CD4-positive, alpha-beta memory T cell (primary cell): ENCODE results near the gene PTH1R. TPM values are rescaled to one million over a fixed set of nuclear protein-coding genes. Genes with fewer than 3 reads are reported as not detected.

Experiments used
- CTCF ChIA-PET: fragments of 350-600 bp; sonication (Branson Sonifier 250); formaldehyde crosslinking; loops from one replicate; lab custom pipeline; 2021; ENCODE audit warnings: inconsistent platforms; ENCODE audit not compliant: partially characterized antibody; lab: Charles Lee
- POLR2A ChIA-PET: fragments of 350-600 bp; sonication (Branson Sonifier 250); formaldehyde crosslinking; loops from one replicate; lab custom pipeline; 2021; ENCODE audit not compliant: partially characterized antibody; lab: Charles Lee
- DNase-seq, 5 donors: peaks; one replicate each; pipeline versions ENCODE4 v3.0.0 to v3.0.0-alpha.2; 2020 to 2022; ENCODE audit warnings: mixed read lengths in 1 of 5
- H3K27ac ChIP-seq: one replicate; pipeline ENCODE4 v1.7.0; 2013; ENCODE audit warnings: low read depth, low read length
- H3K27me3 ChIP-seq: 2 replicates; pipeline ENCODE4 v1.7.0; 2013; ENCODE audit warnings: mild to moderate bottlenecking, low read length, moderate library complexity; ENCODE audit not compliant: insufficient read depth
- H3K36me3 ChIP-seq: 2 replicates; pipeline ENCODE4 v1.7.0; 2013; ENCODE audit warnings: mild to moderate bottlenecking, low read length, moderate library complexity; ENCODE audit not compliant: insufficient read depth
- H3K4me1 ChIP-seq: 2 replicates; pipeline ENCODE4 v1.7.0; 2013; ENCODE audit warnings: mild to moderate bottlenecking, low read length, moderate library complexity; ENCODE audit not compliant: insufficient read depth
- H3K4me3 ChIP-seq, 2 donors: one replicate each; pipeline ENCODE4 v1.7.0; 2013; ENCODE audit warnings: low read length in 2 of 2, mild to moderate bottlenecking in 1 of 2
- H3K9me3 ChIP-seq, 2 donors: one replicate each; pipeline ENCODE4 v1.7.0; 2013; ENCODE audit warnings: low read length in 2 of 2, control low read depth in 1 of 2; ENCODE audit not compliant: control insufficient read depth in 1 of 2
- H3K27ac Mint-ChIP-seq, 7 donors: one replicate each; pipeline ENCODE4 v1.8.0; 2020 to 2021; ENCODE audit warnings: mixed read lengths in 7 of 7, mild to moderate bottlenecking in 6 of 7, inconsistent platforms in 3 of 7, moderate library complexity in 3 of 7
- H3K27me3 Mint-ChIP-seq, 2 donors: one replicate each; pipeline ENCODE4 v1.8.0; 2020 to 2021; ENCODE audit warnings: mixed read lengths in 2 of 2
- H3K36me3 Mint-ChIP-seq, 2 donors: one replicate each; pipeline ENCODE4 v1.8.0; 2020 to 2021; ENCODE audit warnings: mixed read lengths in 2 of 2, inconsistent platforms in 1 of 2, mild to moderate bottlenecking in 1 of 2
- H3K4me1 Mint-ChIP-seq, 4 donors: one replicate each; pipeline ENCODE4 v1.8.0; 2020 to 2021; ENCODE audit warnings: mixed read lengths in 4 of 4, mild to moderate bottlenecking in 1 of 4
- H3K4me3 Mint-ChIP-seq, 8 donors: one replicate each; pipeline ENCODE4 v1.8.0; 2020 to 2021; ENCODE audit warnings: mixed read lengths in 8 of 8, mild to moderate bottlenecking in 7 of 8, moderate library complexity in 6 of 8, inconsistent platforms in 3 of 8
- H3K9me3 Mint-ChIP-seq, 8 donors: one replicate each; pipeline ENCODE4 v1.8.0; 2020 to 2021; ENCODE audit warnings: mixed read lengths in 8 of 8, mild to moderate bottlenecking in 5 of 8, inconsistent platforms in 3 of 8, moderate library complexity in 1 of 8
- intact Hi-C: fragments of 100-400 bp; cut with micrococcal nuclease; formaldehyde crosslinking; loops from one replicate; pipeline ENCODE4 v1.15.1; 2023
- polyA plus RNA-seq, 2 donors: library from polyadenylated mRNA; unstranded; fragments of 300-500 nt; fragmentation: Illumina TruSeq; gene quantifications; one replicate each; pipeline ENCODE4 v1.2.3, GENCODE V29; 2021
- total RNA-seq, 2 experiments: library from RNA; stranded (reverse); gene quantifications; one replicate each; pipeline ENCODE4 v1.2.3, GENCODE V29; 2021

Gene PTH1R
- total and polyA plus RNA-seq, 4 experiments from 2014 or later, result not detected

- Histone ChIP-seq H3K27ac (no peak overlapping the region), H3K9me3 (no peaks in the 10 kb centered on the region), H3K36me3 (peaks cover 54% of the 10 kb centered on the region), H3K4me3 (no peak overlapping the region), H3K4me1 (peaks cover 24% of the 10 kb centered on the region), H3K27me3 (no peaks in the 10 kb centered on the region)
- intact Hi-C loops, result loop anchor here (1.0 kb wide), 1 partner anchor 75 kb away; no protein-coding TSS in a partner anchor
- DNase-seq, result no peak
- Mint-ChIP-seq H3K4me3 (no peak overlapping the region), H3K36me3 (peaks cover 46 to 68% of the 10 kb centered on the region in 2 donors), H3K27me3 (no peaks in the 10 kb centered on the region), H3K9me3 (no peaks in the 10 kb centered on the region), H3K4me1 (peaks cover 14 to 38% (median 20%) of the 10 kb centered on the region in 4 donors), H3K27ac (peak overlapping the region in 6 of 7 donors; percentile 37 to 91 (median 79))
- CTCF ChIA-PET, result interaction anchor here (0.5 to 3.0 kb wide), 10 partner anchors 8 to 402 kb away, joined by 3 to 33 read pairs (median 4); no protein-coding TSS in a partner anchor
- POLR2A ChIA-PET, result interaction anchor here (0.8 to 2.3 kb wide), 5 partner anchors 24 to 76 kb away, joined by 3 to 8 read pairs (median 7); no protein-coding TSS in a partner anchor
Observed at GRCh38 chr3:46922871-46923558, 45.5 kb downstream of the PTH1R start.

DNA sequence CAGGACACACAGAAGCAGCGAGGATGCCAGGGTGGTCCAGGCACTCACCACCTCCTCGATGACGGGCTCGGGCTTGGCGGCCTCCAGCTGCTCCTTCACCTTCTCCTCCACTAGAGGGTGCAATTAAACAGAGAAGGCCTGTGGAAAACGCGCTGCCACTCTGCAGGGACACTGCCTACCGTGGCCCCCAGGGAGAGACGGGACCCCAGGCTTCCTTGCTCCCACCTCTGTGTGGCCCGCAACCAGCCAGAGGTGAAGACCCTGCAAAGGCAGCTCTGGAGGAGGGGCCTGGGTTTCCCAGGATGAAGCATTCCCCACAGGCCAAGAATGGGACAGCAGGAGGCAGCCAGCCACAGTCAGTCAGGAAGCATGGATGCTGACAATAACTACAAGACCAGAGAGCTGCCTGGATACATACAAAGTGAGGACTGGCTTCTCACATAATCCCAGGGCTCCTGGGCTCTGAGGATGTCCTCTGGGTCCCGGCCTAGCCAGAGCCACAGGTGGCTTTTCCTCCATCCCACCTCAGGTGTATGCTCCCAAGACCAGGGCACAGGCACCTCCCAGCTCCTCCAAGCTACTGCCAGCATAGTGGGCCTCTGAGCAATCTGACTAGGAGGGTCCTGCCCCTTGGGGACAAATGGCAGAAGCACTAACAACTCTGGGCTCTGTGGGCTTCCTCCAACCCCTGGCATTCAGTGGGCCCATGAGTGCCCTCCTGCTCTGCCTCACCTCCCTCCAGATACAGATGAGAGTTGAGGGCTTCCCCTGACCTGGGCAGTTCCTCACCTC is 46.2 kb downstream of the PTH1R start:
- H3K4me3 ChIP-seq, result no peak overlapping the region
- intact Hi-C loops, result loop anchor here (1.0 kb wide), 1 partner anchor 75 kb away; no protein-coding TSS in a partner anchor
- ChIA-PET CTCF (interaction anchor here (0.5 to 3.0 kb wide), 11 partner anchors 9 to 401 kb away, joined by 3 to 33 read pairs (median 4); no protein-coding TSS in a partner anchor), POLR2A (interaction anchor here (0.8 to 2.3 kb wide), 5 partner anchors 23 to 75 kb away, joined by 3 to 8 read pairs (median 7); no protein-coding TSS in a partner anchor)
- peaks cover 46 to 69% of the 10 kb centered on the region in 2 donors for H3K36me3 Mint-ChIP-seq
- peaks cover 0 to 7% (median 4%) of the 10 kb centered on the region in 8 donors for H3K9me3 Mint-ChIP-seq
- H3K4me1 ChIP-seq, result peaks cover 31% of the 10 kb centered on the region
- peak overlapping the region in 6 of 7 donors; percentile 37 to 91 (median 79) for H3K27ac Mint-ChIP-seq
- H3K9me3 ChIP-seq, result no peaks in the 10 kb centered on the region
- no peaks in the 10 kb centered on the region for H3K27me3 ChIP-seq
- no peaks in the 10 kb centered on the region for H3K27me3 Mint-ChIP-seq
- peak in 4 of 5 donors; percentile 31 to 48 (median 37) for DNase-seq
- no peak overlapping the region for H3K27ac ChIP-seq
- peaks cover 22 to 45% (median 28%) of the 10 kb centered on the region in 4 donors for H3K4me1 Mint-ChIP-seq
- H3K4me3 Mint-ChIP-seq, result no peak overlapping the region
- peaks cover 54% of the 10 kb centered on the region for H3K36me3 ChIP-seq

- Mint-ChIP-seq H3K36me3 (peaks cover 41 to 62% of the 10 kb centered on the region in 2 donors), H3K4me3 (no peak overlapping the region), H3K4me1 (peaks cover 24 to 56% (median 33%) of the 10 kb centered on the region in 4 donors), H3K27me3 (no peaks in the 10 kb centered on the region), H3K9me3 (peaks cover 0 to 7% (median 4%) of the 10 kb centered on the region in 8 donors), H3K27ac (peak overlapping the region in 2 of 7 donors; percentile 56 to 65)
- POLR2A ChIA-PET, result no interaction called here
- CTCF ChIA-PET, result interaction anchor here (1.1 to 3.0 kb wide), 4 partner anchors 60 to 74 kb away, joined by 3 to 33 read pairs (median 9); no protein-coding TSS in a partner anchor
- Histone ChIP-seq H3K4me1 (peaks cover 43% of the 10 kb centered on the region), H3K4me3 (no peak overlapping the region), H3K9me3 (no peaks in the 10 kb centered on the region), H3K27ac (no peak overlapping the region), H3K36me3 (peaks cover 51% of the 10 kb centered on the region), H3K27me3 (no peaks in the 10 kb centered on the region)
- DNase-seq, result no peak
- intact Hi-C loops, result no loop called here
Observed at GRCh38 chr3:46924921-46925584, 47.5 kb downstream of the PTH1R start.

DNA sequence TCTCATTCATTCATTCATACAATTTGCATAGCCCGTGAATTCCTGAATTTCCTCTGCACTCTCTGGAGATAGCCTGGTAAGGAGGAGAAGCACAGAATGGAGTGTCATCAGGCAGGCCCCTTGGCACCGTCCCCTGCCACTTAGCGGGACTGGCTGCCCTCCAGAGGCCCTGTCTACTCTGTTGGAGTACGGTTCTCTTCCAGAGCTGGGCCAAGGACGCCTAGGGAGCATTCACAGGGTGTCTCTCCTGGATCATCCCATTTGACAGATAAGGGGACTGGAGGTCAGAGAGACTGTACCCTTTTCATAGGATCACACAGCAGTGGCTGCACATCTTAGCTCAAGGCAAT is 48.0 kb downstream of the PTH1R start:
- Mint-ChIP-seq H3K4me3 (no peak overlapping the region), H3K4me1 (peaks cover 26 to 61% (median 36%) of the 10 kb centered on the region in 4 donors), H3K27me3 (no peaks in the 10 kb centered on the region), H3K36me3 (peaks cover 38 to 59% of the 10 kb centered on the region in 2 donors), H3K27ac (peak overlapping the region in 2 of 7 donors; percentile 55 to 56), H3K9me3 (peaks cover 0 to 7% (median 4%) of the 10 kb centered on the region in 8 donors)
- peaks cover 47% of the 10 kb centered on the region for H3K36me3 ChIP-seq
- H3K27me3 ChIP-seq, result no peaks in the 10 kb centered on the region
- H3K9me3 ChIP-seq, result no peaks in the 10 kb centered on the region
- H3K27ac ChIP-seq, result no peak overlapping the region
- POLR2A ChIA-PET, result interaction anchor here (0.7 kb wide), 1 partner anchor 54 kb away, joined by 4 read pairs; the partner anchor contains the start of gene NBEAL2
- no peak for DNase-seq
- H3K4me3 ChIP-seq, result no peak overlapping the region
- H3K4me1 ChIP-seq, result peaks cover 48% of the 10 kb centered on the region
- intact Hi-C loops, result no loop called here
- CTCF ChIA-PET, result interaction anchor here (1.7 to 3.0 kb wide), 2 partner anchors 21 to 73 kb away, joined by 6 to 13 read pairs; no protein-coding TSS in a partner anchor

GRCh38 chr3:46926039-46926438 is 48.5 kb downstream of the PTH1R start:
- H3K4me1 ChIP-seq, result peaks cover 53% of the 10 kb centered on the region
- DNase-seq, result no peak
- H3K9me3 ChIP-seq, result no peaks in the 10 kb centered on the region
- peak overlapping the region in 6 of 7 donors; percentile 52 to 84 (median 70) for H3K27ac Mint-ChIP-seq
- no peaks in the 10 kb centered on the region for H3K27me3 Mint-ChIP-seq
- intact Hi-C loops, result no loop called here
- H3K4me1 Mint-ChIP-seq, result peaks cover 29 to 65% (median 40%) of the 10 kb centered on the region in 4 donors
- peak overlapping the region; percentile 32 for H3K27ac ChIP-seq
- H3K4me3 Mint-ChIP-seq, result peak overlapping the region in 2 of 8 donors; percentile 39 to 46
- CTCF ChIA-PET, result interaction anchor here (1.7 to 3.0 kb wide), 2 partner anchors 21 to 73 kb away, joined by 6 to 13 read pairs; no protein-coding TSS in a partner anchor
- POLR2A ChIA-PET, result interaction anchor here (0.7 kb wide), 1 partner anchor 54 kb away, joined by 4 read pairs; the partner anchor contains the start of gene NBEAL2
- peaks cover 0 to 7% (median 4%) of the 10 kb centered on the region in 8 donors for H3K9me3 Mint-ChIP-seq
- no peak overlapping the region for H3K4me3 ChIP-seq
- peaks cover 43% of the 10 kb centered on the region for H3K36me3 ChIP-seq
- no peaks in the 10 kb centered on the region for H3K27me3 ChIP-seq
- peaks cover 34 to 57% of the 10 kb centered on the region in 2 donors for H3K36me3 Mint-ChIP-seq

- H3K4me1 Mint-ChIP-seq, result peaks cover 32 to 69% (median 44%) of the 10 kb centered on the region in 4 donors
- peaks cover 0 to 7% (median 4%) of the 10 kb centered on the region in 8 donors for H3K9me3 Mint-ChIP-seq
- intact Hi-C loops, result no loop called here
- H3K9me3 ChIP-seq, result no peaks in the 10 kb centered on the region
- H3K27ac ChIP-seq, result peak overlapping the region; percentile 32
- peak overlapping the region in 6 of 8 donors; percentile 28 to 69 (median 56) for H3K4me3 Mint-ChIP-seq
- peak overlapping the region; percentile 55 to 96 (median 84) for H3K27ac Mint-ChIP-seq
- H3K27me3 Mint-ChIP-seq, result no peaks in the 10 kb centered on the region
- H3K36me3 Mint-ChIP-seq, result peaks cover 32 to 55% of the 10 kb centered on the region in 2 donors
- ChIA-PET CTCF (interaction anchor here (1.7 to 3.0 kb wide), 2 partner anchors 20 to 72 kb away, joined by 6 to 13 read pairs; no protein-coding TSS in a partner anchor), POLR2A (interaction anchor here (1.2 to 2.2 kb wide), 2 partner anchors 11 to 22 kb away, joined by 3 to 13 read pairs; no protein-coding TSS in a partner anchor)
- no peaks in the 10 kb centered on the region for H3K27me3 ChIP-seq
- H3K4me1 ChIP-seq, result peaks cover 57% of the 10 kb centered on the region
- H3K4me3 ChIP-seq, result no peak overlapping the region
- DNase-seq, result no peak
- peaks cover 38% of the 10 kb centered on the region for H3K36me3 ChIP-seq
Observed at GRCh38 chr3:46926447-46926846, 48.9 kb downstream of the PTH1R start.
